GM21423 (cell line): ENCODE measurements around the gene FAM200C.

Source experiments
- ATAC-seq: cut with Tn5 transposase; IDR thresholded peaks from one replicate; pipeline ENCODE4 v1.9.1; 2021; ENCODE audit warnings: mild to moderate bottlenecking, moderate library complexity; ENCODE audit not compliant: unreplicated experiment

The FAM200C gene

DNA sequence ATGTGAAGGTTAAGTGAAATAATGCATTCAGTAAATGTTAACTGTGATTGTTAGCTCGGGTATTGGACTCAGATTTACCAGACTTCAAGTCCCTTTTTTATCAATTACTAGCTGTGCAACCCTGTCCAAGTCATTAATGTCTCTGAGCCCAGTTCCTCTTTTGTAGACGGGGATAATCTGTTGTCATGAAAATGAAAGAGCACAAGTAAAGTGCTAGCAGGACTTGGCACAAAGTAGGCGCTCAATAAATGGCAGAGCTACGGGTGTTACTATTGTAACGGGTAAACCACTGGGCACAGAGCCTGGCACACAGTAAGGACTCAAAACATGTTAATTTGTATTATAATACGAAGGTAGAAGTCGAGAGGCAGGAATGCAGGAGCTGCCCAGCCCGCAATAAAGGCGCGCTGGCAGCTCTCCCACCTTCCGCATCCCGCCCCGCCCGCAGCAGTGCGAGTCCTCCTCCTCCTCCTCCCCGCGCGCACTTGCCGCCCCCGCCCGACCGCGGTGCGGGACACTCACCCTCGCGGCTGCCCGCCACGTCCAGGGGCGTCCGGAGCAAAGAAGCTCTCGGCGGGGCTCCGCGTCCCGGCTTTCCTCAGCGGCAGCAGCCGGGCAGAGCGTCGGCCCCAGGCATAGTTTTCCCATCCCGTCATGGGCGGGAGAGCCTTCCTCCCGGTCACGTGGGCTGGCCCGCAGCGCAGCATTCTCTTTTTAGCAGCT, 29.7 kb downstream of the FAM200C start, which contains the start of gene C1QTNF2:
C1QTNF2 (minus strand) TSS at position 637 of the 723 bp plus-strand sequence. CDS start 15,615 bp downstream, outside the sequence.
- ATAC-seq, result no peak

- no peak for ATAC-seq
Observed at GRCh38 chr5:160367885-160368284, 32.0 kb downstream of the FAM200C start.

DNA sequence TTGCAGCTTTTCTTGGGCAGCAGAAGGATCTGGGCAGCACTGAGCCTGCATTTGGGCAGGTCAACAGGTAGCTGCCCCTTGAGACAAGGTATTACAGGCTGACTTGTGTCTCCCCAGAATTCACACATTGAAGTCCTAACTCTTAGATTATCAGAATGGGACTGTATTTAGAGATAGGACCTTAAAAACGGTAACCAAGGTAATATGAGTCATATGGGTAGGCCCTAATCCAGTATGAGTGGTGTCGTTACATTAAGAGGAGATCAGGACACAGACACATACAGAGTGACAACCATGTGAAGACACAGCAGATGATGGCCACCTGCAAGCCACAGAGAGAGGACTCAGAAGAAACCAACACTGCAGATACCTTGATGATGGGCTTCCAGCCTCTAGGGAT, 32.6 kb downstream of the FAM200C start:
- no peak for ATAC-seq

DNA sequence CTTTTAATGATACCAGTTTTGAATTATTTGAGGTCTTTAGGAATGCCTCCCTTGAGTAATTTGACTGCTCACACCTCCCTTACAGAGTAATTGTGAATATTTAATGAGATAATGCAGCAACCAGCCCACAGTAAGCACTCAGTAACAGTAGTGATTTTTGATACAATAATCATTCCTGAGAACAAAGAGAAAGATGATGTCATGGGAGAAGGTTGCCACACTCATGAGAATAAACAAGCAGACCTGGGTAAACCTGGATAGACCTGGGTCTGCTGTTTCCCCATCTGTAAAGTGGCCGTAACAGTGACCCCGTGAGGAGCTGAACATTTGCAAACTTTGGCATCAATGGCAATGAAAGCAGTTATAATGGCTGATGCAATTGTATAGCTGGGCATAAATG, 33.6 kb downstream of the FAM200C start:
- ATAC-seq, result no peak

DNA sequence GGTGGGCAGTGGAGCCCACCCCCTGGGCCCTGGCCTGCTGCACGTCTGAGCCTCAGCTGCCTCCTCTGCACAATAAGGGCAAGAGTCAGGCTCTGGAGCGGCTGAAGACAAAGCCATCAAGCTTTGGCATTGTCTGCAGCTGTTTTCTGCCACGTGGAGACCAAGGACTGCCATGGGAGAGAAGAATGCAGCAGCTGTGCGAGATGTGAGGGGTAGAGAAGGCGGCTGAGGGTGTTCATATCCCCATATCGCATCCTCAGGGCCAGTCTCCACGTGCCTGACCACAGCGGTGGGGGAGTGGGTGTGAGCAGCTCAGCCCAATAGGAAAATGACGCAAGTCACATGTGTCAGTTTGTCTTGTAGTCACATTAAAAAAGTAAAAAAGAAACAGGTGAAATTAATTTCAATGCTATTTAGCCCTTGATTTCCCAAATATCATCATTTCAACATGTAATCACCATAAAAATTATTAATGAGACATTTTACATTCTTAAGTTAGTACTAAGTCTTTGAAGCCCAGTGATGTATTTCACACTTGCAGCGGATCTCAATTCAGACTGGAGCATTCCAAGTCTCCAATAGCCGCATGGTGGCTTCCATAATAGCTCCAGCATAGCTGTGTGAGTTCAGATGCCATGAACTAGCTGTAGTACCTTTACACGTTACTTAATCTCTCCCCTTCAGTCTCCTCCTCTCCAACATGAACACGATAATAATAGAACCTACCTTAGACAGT, 36.0 kb downstream of the FAM200C start:
- ATAC-seq, result no peak

DNA sequence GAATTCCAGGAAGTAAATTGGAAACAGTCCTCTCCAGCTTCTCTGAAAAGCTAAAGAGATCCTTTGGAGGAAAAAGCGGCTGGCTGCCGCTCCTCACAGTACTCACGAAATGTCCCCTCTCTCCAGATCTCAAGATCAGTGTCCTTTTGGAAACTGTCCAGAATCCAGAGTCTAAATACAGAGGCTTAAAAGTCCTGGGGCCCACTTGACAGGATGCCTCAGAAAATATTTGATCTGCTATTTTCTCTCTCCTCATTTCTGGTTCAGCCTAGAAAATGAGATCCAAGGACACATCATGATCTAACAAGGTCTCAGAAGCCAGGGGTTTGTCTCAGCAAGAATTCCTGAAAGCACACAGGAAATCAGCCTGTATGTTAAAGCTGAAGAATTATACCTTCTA, 36.6 kb downstream of the FAM200C start:
- ATAC-seq, result no peak

DNA sequence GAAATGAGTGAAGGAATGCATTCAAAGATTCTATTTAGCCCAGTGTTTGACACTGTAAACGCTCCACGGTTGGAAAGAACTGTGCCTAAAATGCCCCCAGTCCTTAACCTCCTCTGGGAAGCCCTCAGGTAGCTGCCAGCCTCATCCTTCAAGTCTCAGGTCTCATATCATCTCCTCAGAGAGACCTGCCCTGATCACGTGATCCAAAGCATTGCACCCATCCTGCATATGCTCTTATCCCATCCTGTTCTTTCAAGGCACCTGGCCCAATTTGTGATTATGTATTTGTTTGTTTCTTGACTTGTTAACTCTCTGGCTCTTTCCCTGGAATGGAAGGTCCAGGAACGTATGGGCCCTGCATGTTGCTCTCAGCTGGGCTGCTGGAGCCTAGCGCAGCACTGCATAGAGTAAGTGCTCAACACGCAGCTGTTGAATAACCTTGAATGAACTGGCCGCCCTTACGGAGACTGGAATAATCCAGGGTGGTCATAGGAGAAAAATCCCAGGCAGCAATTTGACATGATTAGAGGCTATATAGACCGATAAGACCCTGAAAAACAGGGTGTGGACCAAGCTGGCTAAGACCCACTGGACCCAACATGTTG, 38.1 kb downstream of the FAM200C start:
- ATAC-seq, result no peak

GRCh38 chr5:160360310-160360709, 39.5 kb downstream of the FAM200C start:
- ATAC-seq, result no peak

- ATAC-seq, result no peak
Observed at GRCh38 chr5:160359816-160360215, 40.0 kb downstream of the FAM200C start.

DNA sequence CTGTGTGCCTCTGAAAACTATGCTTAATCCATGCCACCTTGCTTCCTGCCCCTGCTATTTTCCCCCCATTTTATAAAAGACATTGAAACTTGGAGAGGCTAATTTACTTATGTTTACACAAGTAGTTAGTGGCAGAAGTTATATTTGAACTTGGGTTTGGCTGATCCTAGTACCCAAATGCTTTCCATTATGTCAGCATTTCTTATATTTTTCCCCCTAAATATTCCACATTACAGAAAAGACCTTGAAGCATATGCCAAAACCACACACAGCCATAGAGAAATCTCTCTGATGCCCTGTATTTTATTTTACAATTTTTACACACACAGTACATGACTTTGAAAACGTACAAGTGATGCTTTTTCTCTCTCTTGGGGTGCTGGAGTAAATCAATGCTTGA, 40.6 kb downstream of the FAM200C start:
- ATAC-seq, result no peak

DNA sequence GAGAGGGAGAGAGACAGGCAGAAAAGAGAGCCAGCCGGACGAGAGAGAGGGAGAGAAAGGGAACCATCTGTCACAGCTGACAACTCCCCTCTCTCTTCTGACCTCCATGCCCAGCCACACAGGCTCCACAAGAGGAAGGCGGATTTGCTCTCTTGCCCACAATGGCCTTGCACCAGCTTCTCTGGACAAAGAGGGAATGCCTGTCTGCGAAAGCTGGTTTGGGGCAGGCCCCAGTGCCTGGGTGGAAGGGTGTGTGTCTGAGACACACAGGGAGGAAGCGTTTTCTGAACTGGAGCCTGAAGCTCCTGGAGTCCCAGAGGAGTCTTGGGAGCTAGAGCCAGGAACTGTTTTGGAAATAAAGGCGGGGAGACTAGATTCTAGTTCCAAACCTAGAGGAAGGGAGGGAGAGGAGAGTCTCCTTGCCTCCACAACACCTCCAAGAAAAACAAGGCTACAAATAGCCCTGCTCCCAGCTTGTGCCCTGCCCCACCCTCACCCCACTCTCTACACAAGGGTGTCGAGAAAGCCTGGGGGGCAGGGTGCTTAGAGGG, 41.9 kb downstream of the FAM200C start:
- ATAC-seq, result no peak

DNA sequence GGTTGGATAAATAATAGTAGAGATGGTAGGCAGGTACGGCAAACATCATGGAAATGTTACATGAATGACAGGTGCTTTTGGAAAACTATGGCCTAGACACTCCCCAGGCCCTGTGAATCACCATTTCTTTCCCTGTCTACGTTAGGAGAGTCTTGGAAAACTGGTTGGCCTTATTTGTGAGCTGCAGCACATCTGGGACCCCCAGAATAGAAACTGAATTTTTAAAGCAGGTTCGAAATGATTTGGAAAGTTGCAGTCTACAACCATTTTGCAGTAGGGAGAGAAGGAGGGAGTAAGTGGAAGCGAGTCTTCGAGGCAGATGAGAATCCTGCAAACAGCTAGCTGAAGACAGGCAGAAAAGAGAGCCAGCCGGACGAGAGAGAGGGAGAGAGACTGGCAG, 42.5 kb downstream of the FAM200C start:
- no peak for ATAC-seq

GRCh38 chr5:160356550-160357347, 43.1 kb downstream of the FAM200C start:
- no peak for ATAC-seq

DNA sequence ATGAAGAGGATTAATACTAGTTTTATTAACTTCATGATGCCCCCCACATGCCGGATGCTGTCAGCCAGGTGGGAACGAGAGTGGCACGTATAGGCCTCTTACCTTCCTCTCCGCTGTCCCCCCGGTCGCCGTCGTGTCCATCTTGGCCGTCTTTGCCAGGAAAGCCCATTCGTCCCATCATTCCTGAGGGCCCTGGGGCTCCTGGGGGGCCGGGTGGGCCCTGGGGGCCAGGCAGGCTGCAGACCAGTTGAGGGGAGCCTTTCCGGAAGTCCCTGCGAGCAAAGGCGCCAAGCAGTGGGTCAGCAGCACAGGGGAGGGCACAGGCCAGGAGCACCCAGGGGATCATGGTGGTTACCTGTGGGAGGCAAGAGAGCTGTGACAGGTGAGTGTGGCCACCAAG, 45.2 kb downstream of the FAM200C start:
- no peak for ATAC-seq

GRCh38 chr5:160353379-160353778, 46.5 kb downstream of the FAM200C start:
- ATAC-seq, result no peak

DNA sequence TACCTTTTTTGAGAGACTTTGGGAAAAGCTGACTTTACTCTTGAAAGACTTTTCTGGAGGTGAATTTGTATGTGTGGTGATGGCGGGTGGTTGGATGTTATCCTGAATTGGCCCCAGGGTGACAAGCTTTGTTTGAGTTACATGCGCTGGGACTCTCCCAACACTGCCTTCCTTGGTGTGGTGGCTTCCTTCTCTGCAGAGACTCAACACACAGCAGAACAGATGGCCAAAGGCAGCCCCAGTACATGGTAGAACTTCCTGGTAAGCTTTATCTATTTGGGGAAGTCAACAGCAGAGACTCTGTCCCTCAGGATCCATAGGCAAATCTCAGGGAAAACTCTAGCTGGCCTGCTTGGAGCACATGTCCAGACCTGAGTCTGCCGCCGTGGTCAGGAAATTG, 47.5 kb downstream of the FAM200C start:
- ATAC-seq, result no peak

DNA sequence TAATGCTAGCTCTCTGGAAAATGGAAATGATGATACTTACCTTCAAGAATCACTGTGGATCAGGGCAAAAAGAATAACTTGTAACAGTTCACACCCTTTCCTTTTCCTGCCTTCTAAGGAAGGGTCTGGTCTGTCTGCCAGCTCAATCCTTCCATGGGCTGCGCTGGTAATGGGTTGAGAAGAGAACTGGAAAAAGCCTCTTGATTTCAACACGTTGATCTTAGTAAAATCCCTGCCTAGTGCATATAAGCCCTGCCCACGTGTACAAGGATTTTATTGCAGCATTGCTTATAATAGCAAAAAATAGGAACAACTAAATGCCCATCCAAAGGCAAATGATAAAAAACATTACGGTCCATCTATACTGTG, 49.9 kb downstream of the FAM200C start:
- ATAC-seq, result no peak

GRCh38 chr5:160349249-160349934, 50.5 kb downstream of the FAM200C start:
- no peak for ATAC-seq

DNA sequence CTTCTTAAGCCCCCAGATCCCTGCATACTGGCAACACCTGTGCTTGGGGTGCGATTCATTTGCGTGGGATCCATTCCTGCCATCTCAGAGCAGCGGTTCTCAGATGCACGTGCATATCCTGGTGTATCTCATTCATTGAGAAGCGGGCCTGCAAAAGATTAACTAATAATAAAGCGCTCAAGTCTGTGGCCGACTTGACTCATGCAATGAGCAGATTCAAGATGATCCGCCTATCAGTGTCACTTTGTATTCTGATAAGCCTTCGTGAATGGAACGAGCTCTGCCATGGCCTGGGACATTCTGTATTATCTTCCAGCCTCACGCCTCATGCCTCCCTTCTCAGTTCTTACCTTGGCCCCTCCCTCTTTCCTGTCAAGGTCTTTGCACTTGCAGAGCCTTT, 51.8 kb downstream of the FAM200C start:
- ATAC-seq, result no peak

DNA sequence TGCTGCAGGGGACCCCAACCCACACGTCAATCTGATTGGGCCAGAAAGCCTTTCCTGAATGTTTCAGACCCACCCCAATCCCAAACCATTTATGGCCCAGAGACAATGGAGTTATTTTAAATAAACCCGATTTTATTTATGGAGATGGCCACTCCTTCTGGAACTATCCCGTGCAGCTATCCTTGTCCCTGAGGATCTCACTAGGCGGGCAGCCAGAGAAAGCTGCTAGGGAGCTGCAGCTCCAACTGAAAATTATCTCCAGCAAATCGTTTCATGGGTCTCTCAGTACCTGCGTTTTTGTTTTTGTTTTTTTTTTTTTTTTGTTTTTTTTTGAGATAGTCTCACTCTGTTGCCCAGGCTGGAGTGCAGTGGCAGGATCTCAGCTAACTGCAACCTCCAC, 52.4 kb downstream of the FAM200C start:
- no peak for ATAC-seq
